HepG2 (cell line): ENCODE results near the gene VGF. TPM values are rescaled to one million over a fixed set of nuclear protein-coding genes. Genes with fewer than 3 reads are reported as not detected.

Experiments used
- HBP1 ChIP-seq: IDR thresholded peaks from 2 replicates; pipeline ENCODE4 v1.6.1; 2016; ENCODE audit warnings: low read depth, control low read depth
- HNF4G ChIP-seq, 2 experiments: sonication (generic) in 1 of 2; formaldehyde crosslinking in 1 of 2; IDR thresholded peaks; 2 replicates each; pipeline versions ENCODE4 v1.4.0 to v1.6.1; 2011 to 2020; ENCODE audit warnings: borderline replicate concordance in 2 of 2, low read depth in 2 of 2, mild to moderate bottlenecking in 2 of 2, low read length in 1 of 2, missing genetic modification reagents in 1 of 2, moderate library complexity in 1 of 2
- LRRFIP1 ChIP-seq: sonication (generic); formaldehyde crosslinking; conservative IDR thresholded peaks from 2 replicates; pipeline ENCODE4 v1.4.0; 2020; ENCODE audit warnings: missing genetic modification reagents
- MAFF ChIP-seq: IDR thresholded peaks from 2 replicates; pipeline ENCODE4 v1.6.1; 2011; ENCODE audit warnings: low read depth, low read length, improper control_type of control experiment
- MEIS1 ChIP-seq: sonication (generic); formaldehyde crosslinking; IDR thresholded peaks from 2 replicates; pipeline ENCODE4 v1.9.0; 2021; ENCODE audit warnings: mild to moderate bottlenecking, missing genetic modification reagents, moderate library complexity, borderline replicate concordance
- NBN ChIP-seq: fragments of 450-650 bp; conservative IDR thresholded peaks from 2 replicates; pipeline ENCODE4 v1.6.1; 2017
- SMARCC2 ChIP-seq: fragments of 450-650 bp; IDR thresholded peaks from 2 replicates; pipeline ENCODE4 v1.6.1; 2017; ENCODE audit warnings: antibody characterized with exemption, mild to moderate bottlenecking
- TAF1 ChIP-seq: sonication (generic); formaldehyde crosslinking; IDR thresholded peaks from 2 replicates; pipeline ENCODE4 v1.4.0; 2020; ENCODE audit warnings: missing genetic modification reagents
- TOPORS ChIP-seq: sonication (generic); formaldehyde crosslinking; IDR thresholded peaks from 2 replicates; pipeline ENCODE4 v1.8.0; 2023; ENCODE audit warnings: mild to moderate bottlenecking, missing genetic modification reagents
- ZBTB14 ChIP-seq: sonication (generic); formaldehyde crosslinking; IDR thresholded peaks from 2 replicates; pipeline ENCODE4 v1.4.0; 2020; ENCODE audit warnings: missing genetic modification reagents
- ZNF34 ChIP-seq: sonication (generic); formaldehyde crosslinking; IDR thresholded peaks from 2 replicates; pipeline ENCODE4 v1.4.0; 2020; ENCODE audit warnings: mild to moderate bottlenecking, missing genetic modification reagents, borderline replicate concordance
- ZNF383 ChIP-seq: sonication (generic); formaldehyde crosslinking; IDR thresholded peaks from 2 replicates; pipeline ENCODE4 v1.4.0; 2020; ENCODE audit warnings: missing genetic modification reagents, mild to moderate bottlenecking, borderline replicate concordance
- ZNF484 ChIP-seq: sonication (generic); formaldehyde crosslinking; IDR thresholded peaks from 2 replicates; pipeline ENCODE4 v1.5.1; 2020; ENCODE audit warnings: mild to moderate bottlenecking, low read depth, missing genetic modification reagents, borderline replicate concordance
- ZNF549 ChIP-seq: sonication (generic); formaldehyde crosslinking; IDR thresholded peaks from 2 replicates; pipeline ENCODE4 v1.5.0; 2020; ENCODE audit warnings: missing genetic modification reagents
- ZNF570 ChIP-seq: sonication (generic); formaldehyde crosslinking; IDR thresholded peaks from 2 replicates; pipeline ENCODE4 v1.4.0; 2020; ENCODE audit warnings: mild to moderate bottlenecking, missing genetic modification reagents, borderline replicate concordance
- ZNF609 ChIP-seq: sonication (generic); formaldehyde crosslinking; IDR thresholded peaks from 2 replicates; pipeline ENCODE4 v1.4.0; 2020; ENCODE audit warnings: mild to moderate bottlenecking, missing genetic modification reagents, borderline replicate concordance
- ZNF839 ChIP-seq: sonication (generic); formaldehyde crosslinking; IDR thresholded peaks from 2 replicates; pipeline ENCODE4 v1.4.0; 2020; ENCODE audit warnings: missing genetic modification reagents, mild to moderate bottlenecking, borderline replicate concordance
- ZNF891 ChIP-seq: sonication (generic); formaldehyde crosslinking; IDR thresholded peaks from 2 replicates; pipeline ENCODE4 v1.5.0; 2020; ENCODE audit warnings: mild to moderate bottlenecking, missing genetic modification reagents
- polyA plus RNA-seq, 8 experiments: library from polyadenylated mRNA; depleted of rRNA in 3 of 8; stranded (reverse) in 7 of 8; unstranded in 1 of 8; fragments of >200 nt; fragmentation: Illumina TruSeq in 4 of 8; extraction: Trizol in 4 of 8; gene quantifications; 2 replicates each; pipeline versions ENCODE4 v1.2.1 to v1.2.3, GENCODE V29; 2011 to 2016; ENCODE audit warnings: low read depth in 4 of 8, missing spikeins in 1 of 8, mixed read lengths in 1 of 8; ENCODE audit not compliant: insufficient read depth in 1 of 8
- total RNA-seq, 5 experiments: library from RNA; depleted of rRNA; stranded (reverse); fragments of >200 nt; fragmentation: Illumina TruSeq; extraction: Trizol; gene quantifications; 2 replicates each; pipeline ENCODE4 v1.2.3, GENCODE V29; 2016; ENCODE audit warnings: low read depth in 1 of 5

VGF gene
- total and polyA plus RNA-seq, 2 of the 13 experiments (the other 11 are each of a cell fraction or from before 2014, with no cell fraction given) = 0.12 to 0.46 TPM

- TF ChIP-seq HNF4G (IDR thresholded peaks at IDR 0.05; ENCODE audit: borderline replicate concordance, low read depth, low read length) (peak; percentile 47; the same call in 1 of the 2 replicates), HNF4G (CRISPR knock-in tag; IDR thresholded peaks at IDR 0.05; ENCODE audit: borderline replicate concordance, low read depth) (no peak; the same call in 1 of the 2 replicates), TAF1 (CRISPR knock-in tag) (peak; percentile 75), ZNF34 (CRISPR knock-in tag) (peak; percentile 96), MAFF (0 out of 2 replicates have a peak, but pooled peaks have one; percentile 1), ZNF891 (CRISPR knock-in tag) (no peak; the same call in 1 of the 2 replicates), MEIS1 (CRISPR knock-in tag) (peak; percentile 75), LRRFIP1 (CRISPR knock-in tag) (no peak), SMARCC2 (no peak), ZNF570 (CRISPR knock-in tag) (no peak), ZNF383 (no peak), ZNF609 (CRISPR knock-in tag) (peak; percentile 91), ZBTB14 (no peak), ZNF549 (no peak), HBP1 (CRISPR knock-in tag) (peak; percentile 30), ZNF839 (CRISPR knock-in tag) (no peak; the same call in 1 of the 2 replicates), NBN (no peak), TOPORS (CRISPR knock-in tag) (0 out of 2 replicates have a peak, but pooled peaks have one; percentile 40), ZNF484 (CRISPR knock-in tag) (no peak)
These were observed 38.5 kb downstream of the VGF start, which contains the start of gene SERPINE1 (continued) for GRCh38 chr7:101126651-101127459.
